Gastroesophageal sphincter (tissue), 4 donors: Measurements from ENCODE around the gene SYK. TPM values are rescaled to one million over a fixed set of nuclear protein-coding genes. Genes with fewer than 3 reads are reported as not detected.
A peak's percentile ranks its signal among the peaks of the same experiment; 100 is the strongest.

Experiments used
- ATAC-seq: fragments of 150-250 bp; one replicate; pipeline ENCODE4 v1.9.1; 2016; ENCODE audit warnings: mild to moderate bottlenecking, moderate library complexity
- H3K27ac ChIP-seq, 4 donors: fragments of 200-600 bp; sonication (generic) in 3 of 4; 1 replicate in 3 of 4; 2 replicates in 1 of 4; pipeline ENCODE4 v1.5.1; 2016 to 2019
- H3K27me3 ChIP-seq: fragments of 200-600 bp; sonication (generic); one replicate; pipeline ENCODE4 v1.5.1; 2019
- H3K36me3 ChIP-seq, 2 donors: fragments of 200-600 bp; sonication (generic); one replicate each; pipeline ENCODE4 v1.5.1; 2019; ENCODE audit warnings: control low read depth in 1 of 2
- H3K4me1 ChIP-seq, 3 donors: fragments of 200-600 bp; sonication (generic); 1 replicate in 2 of 3; 2 replicates in 1 of 3; pipeline ENCODE4 v1.5.1; 2016 to 2019; ENCODE audit warnings: control low read depth in 2 of 3
- H3K4me3 ChIP-seq, 2 donors: fragments of 200-600 bp; sonication (generic); one replicate each; pipeline ENCODE4 v1.5.1; 2019; ENCODE audit warnings: mild to moderate bottlenecking in 1 of 2, moderate library complexity in 1 of 2
- H3K9me3 ChIP-seq, 3 donors: fragments of 200-600 bp; sonication (generic); one replicate each; pipeline ENCODE4 v1.5.1; 2017 to 2019; ENCODE audit warnings: control low read depth in 2 of 3
- CTCF ChIP-seq, 4 experiments: fragments of 200-600 bp in 2 of 4; fragments of 450-650 bp in 2 of 4; sonication (generic) in 1 of 4; IDR thresholded peaks; one replicate each; pipeline ENCODE4 v1.5.1; 2017 to 2019; ENCODE audit warnings: antibody characterized with exemption in 4 of 4, mild to moderate bottlenecking in 2 of 4, moderate library complexity in 2 of 4
- EP300 ChIP-seq: sonication (generic); formaldehyde crosslinking; IDR thresholded peaks from one replicate; pipeline ENCODE4 v1.6.1; 2017; ENCODE audit warnings: antibody characterized with exemption, mild to moderate bottlenecking
- POLR2A ChIP-seq, 2 donors: fragments of 450-650 bp; IDR thresholded peaks; one replicate each; pipeline ENCODE4 v1.6.1; 2017; ENCODE audit warnings: antibody characterized with exemption in 2 of 2, mild to moderate bottlenecking in 2 of 2, moderate library complexity in 1 of 2
- POLR2AphosphoS5 ChIP-seq: sonication (generic); formaldehyde crosslinking; IDR thresholded peaks from one replicate; pipeline ENCODE4 v1.6.1; 2017; ENCODE audit warnings: antibody characterized with exemption
- WGBS, 2 donors: methylation state at CpG; one replicate each; pipeline ENCODE4 v1.1.5; 2018; ENCODE audit warnings: low coverage in 1 of 2; 5-methylcytosine and 5-hydroxymethylcytosine counted together
- total RNA-seq, 4 donors: library from RNA; depleted of rRNA; stranded (reverse); fragments of >200 nt; gene quantifications; one replicate each; pipeline ENCODE4 v1.1.0, GENCODE V29; 2016

The SYK gene
- total RNA-seq, 4 donors from 2014 or later, result 4.0 to 15.3 (median 10.4) TPM

GRCh38 chr9:90921104-90921503, 119.5 kb downstream of the SYK start:
- WGBS, 2 donors, result 40 to 71% methylated on average over 2 to 3 of the region's 8 CpGs
- no peaks in the 10 kb centered on the region for H3K9me3 ChIP-seq
- H3K27me3 ChIP-seq, result peaks cover 12% of the 10 kb centered on the region
- no peak for TF ChIP-seq CTCF (IDR thresholded peaks at IDR 0.05)
- TF ChIP-seq POLR2A (IDR thresholded peaks at IDR 0.05), result no peak
- TF ChIP-seq POLR2AphosphoS5, result peak; percentile 95
- peak; percentile 49 for TF ChIP-seq EP300
- no peaks in the 10 kb centered on the region for H3K36me3 ChIP-seq
- ATAC-seq, result peak; percentile 93
- H3K4me3 ChIP-seq, result no peak overlapping the region
- peaks cover 0 to 10% (median 0%) of the 10 kb centered on the region in 3 donors for H3K4me1 ChIP-seq
- H3K27ac ChIP-seq, result peak overlapping the region in 1 of 4 donors; percentile 49

GRCh38 chr9:90921969-90922368, 120.3 kb downstream of the SYK start:
- Histone ChIP-seq H3K36me3 (no peaks in the 10 kb centered on the region), H3K4me3 (no peak overlapping the region), H3K4me1 (peaks cover 0 to 10% (median 0%) of the 10 kb centered on the region in 3 donors), H3K27me3 (peaks cover 12% of the 10 kb centered on the region), H3K27ac (no peak overlapping the region), H3K9me3 (no peaks in the 10 kb centered on the region)
- 84 to 92% methylated on average over 6 to 7 of the region's 7 CpGs for WGBS, 2 donors
- TF ChIP-seq POLR2AphosphoS5 (no peak), EP300 (no peak), CTCF (IDR thresholded peaks at IDR 0.05) (no peak), POLR2A (IDR thresholded peaks at IDR 0.05) (no peak)
- no peak for ATAC-seq

- Histone ChIP-seq H3K27me3 (peaks cover 12% of the 10 kb centered on the region), H3K36me3 (no peaks in the 10 kb centered on the region), H3K4me1 (peaks cover 0 to 10% (median 0%) of the 10 kb centered on the region in 3 donors), H3K9me3 (no peaks in the 10 kb centered on the region), H3K27ac (no peak overlapping the region), H3K4me3 (no peak overlapping the region)
- no peak for ATAC-seq
- 54 to 56% methylated on average over 2 of the region's 2 CpGs for WGBS, 2 donors
- TF ChIP-seq CTCF (IDR thresholded peaks at IDR 0.05) (no peak), POLR2AphosphoS5 (no peak), POLR2A (IDR thresholded peaks at IDR 0.05) (no peak), EP300 (no peak)
These were observed 124.1 kb downstream of the SYK start for GRCh38 chr9:90925581-90926257.

GRCh38 chr9:90926936-90927335, 125.3 kb downstream of the SYK start:
- H3K27ac ChIP-seq, result no peak overlapping the region
- TF ChIP-seq POLR2AphosphoS5 (no peak), EP300 (no peak), POLR2A (IDR thresholded peaks at IDR 0.05) (no peak), CTCF (IDR thresholded peaks at IDR 0.05) (no peak)
- no peaks in the 10 kb centered on the region for H3K4me1 ChIP-seq
- no peaks in the 10 kb centered on the region for H3K9me3 ChIP-seq
- H3K27me3 ChIP-seq, result peaks cover 12% of the 10 kb centered on the region
- ATAC-seq, result no peak
- H3K36me3 ChIP-seq, result no peaks in the 10 kb centered on the region
- H3K4me3 ChIP-seq, result no peak overlapping the region
- 69 to 74% methylated on average over 3 of the region's 3 CpGs for WGBS, 2 donors

GRCh38 chr9:90927496-90927895, 125.9 kb downstream of the SYK start:
- ATAC-seq, result no peak
- Histone ChIP-seq H3K4me3 (no peak overlapping the region), H3K4me1 (no peaks in the 10 kb centered on the region), H3K27me3 (peaks cover 12% of the 10 kb centered on the region), H3K27ac (no peak overlapping the region), H3K36me3 (no peaks in the 10 kb centered on the region), H3K9me3 (no peaks in the 10 kb centered on the region)
- 92 to 96% methylated on average over 2 to 3 of the region's 6 CpGs for WGBS, 2 donors
- TF ChIP-seq CTCF (IDR thresholded peaks at IDR 0.05), result no peak
- TF ChIP-seq POLR2A (IDR thresholded peaks at IDR 0.05), result no peak
- TF ChIP-seq EP300, result no peak
- no peak for TF ChIP-seq POLR2AphosphoS5
